CD1c-positive myeloid dendritic cell (primary cell): ENCODE data around the gene OR13C3.
"Not testable (repeated sequence)": the region's sequence is repeated elsewhere in the genome, so short reads cannot be mapped to it uniquely, and the experiment has no call there.

ENCODE experiments used
- DNase-seq: peaks from one replicate; pipeline ENCODE4 v3.0.0-alpha.2; 2016; ENCODE audit errors: extremely low spot score

The OR13C3 gene

DNA sequence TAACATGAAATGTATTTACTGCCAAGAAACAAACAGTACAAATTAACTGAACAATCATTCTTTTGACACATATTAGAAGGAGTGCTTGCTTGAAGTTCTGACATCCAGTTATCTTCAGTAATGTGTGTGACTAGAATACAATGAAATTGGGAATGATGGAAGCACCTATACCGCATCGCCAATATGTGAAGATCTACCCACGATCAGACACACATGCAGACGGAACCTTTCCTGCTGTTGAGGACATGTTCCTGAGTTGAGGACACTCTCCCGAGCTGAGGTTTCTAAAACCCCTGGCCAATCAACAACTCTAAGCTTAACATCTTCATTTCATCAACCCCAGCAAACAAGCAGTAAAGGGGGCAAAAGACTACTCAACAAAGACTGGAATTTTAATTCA, at the start of gene OR13C3:
TSS of gene OR13C3 (minus strand) at position 101 of the 400 bp plus-strand sequence. CDS start 133 bp downstream, outside the sequence.
- DNase-seq: no peak

DNA sequence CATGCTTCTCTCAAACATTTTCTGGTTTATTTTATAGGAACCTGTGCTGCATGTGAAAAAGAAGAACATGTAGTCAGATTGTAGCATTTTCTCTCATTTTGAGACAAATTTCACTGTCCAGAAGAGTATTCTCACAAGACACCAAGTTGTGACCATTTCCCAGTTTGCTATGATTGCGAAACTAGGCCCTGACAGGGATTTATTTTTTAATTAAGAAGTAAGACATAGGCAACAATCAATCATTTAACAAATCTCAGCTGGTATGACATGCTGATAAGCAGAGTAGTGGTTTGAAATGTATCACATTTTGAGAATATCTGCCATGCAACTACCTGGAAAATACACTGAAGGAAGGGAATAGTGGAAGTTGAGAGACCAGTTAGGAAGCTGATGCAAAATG, 43.9 kb upstream of the OR13C3 start:
- no peak for DNase-seq

DNA sequence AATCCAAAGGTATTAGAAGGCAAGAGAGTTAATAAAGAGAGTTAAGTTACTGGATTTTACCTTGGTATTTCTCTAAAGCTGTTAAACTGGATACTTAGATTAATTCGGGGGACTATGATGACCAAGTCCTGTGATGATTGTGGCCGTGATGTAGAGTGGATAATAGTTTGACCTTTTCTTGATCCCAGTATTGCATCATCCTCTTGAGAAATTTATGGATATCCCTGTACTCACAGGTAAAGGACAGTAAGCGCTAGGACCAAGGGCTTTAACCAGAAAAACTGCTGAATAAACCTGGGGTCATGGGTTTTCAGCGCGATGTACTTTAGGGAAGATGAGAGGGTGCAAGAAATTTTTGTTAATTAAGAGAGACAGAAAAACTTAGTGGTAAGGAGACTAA, 40.6 kb upstream of the OR13C3 start:
- no peak for DNase-seq

- no peak for DNase-seq
Observed at GRCh38 chr9:104575456-104575855, 38.8 kb upstream of the OR13C3 start.

DNA sequence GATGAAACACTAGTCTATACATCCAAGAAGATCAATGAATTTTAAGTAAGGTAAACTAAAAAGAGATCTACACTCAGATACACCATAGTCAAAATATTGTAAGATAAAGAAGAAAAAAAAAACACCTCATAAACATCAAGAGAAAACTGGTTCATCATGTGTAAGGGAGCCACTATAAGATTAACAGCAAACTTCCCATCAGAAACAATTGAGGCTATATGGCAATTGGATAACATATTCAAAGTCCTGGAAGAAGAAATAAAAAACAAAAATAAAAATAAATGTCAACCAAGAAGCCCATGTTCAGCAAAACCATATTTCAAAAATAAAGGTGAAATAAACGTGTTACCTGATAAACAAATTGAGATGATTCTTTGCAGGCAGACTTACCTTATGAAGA, 36.0 kb upstream of the OR13C3 start:
- DNase-seq: no peak

DNA sequence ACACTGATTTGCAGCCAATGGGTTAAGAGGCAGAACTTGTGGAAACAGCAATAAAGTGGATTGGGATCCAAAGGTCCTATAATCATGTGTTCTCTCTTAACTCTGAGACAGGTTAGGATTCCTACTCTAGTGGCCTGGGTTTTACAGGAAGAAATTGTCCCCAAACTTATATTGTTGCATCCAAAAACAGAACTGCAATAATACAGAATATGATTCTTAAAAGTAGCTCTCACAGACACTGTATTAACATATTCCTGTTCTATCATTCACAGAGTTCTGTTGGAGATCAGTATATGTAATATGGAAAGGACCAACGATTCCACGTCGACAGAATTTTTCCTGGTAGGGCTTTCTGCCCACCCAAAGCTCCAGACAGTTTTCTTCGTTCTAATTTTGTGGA, 32.2 kb upstream of the OR13C3 start, which contains the start of gene OR13C8:
TSS of gene OR13C8 (plus strand) at position 301 of the 400 bp plus-strand sequence. CDS start at position 301, 0 bp downstream.
- DNase-seq: no peak

DNA sequence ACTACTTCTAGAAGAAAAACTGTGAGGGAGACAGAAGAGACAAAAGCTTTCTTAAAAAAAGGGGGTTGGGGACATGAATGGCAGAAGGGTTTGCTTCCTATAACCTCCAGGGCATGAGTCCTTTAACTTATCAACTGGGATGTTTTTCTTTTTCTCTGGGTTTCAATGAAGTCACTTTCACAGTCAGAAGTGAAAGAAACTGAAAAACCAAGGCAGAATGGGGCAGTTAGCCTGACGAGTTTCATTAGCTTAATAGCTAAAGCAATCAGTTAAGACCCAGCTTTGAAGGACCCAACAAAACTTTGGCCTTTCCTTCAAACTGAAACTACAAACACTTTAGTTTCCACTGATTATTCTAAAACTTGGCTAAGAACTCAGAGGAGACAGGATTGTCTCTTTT, 27.7 kb upstream of the OR13C3 start:
- DNase-seq: no peak

GRCh38 chr9:104556830-104557634, 20.4 kb upstream of the OR13C3 start:
- no peak for DNase-seq

GRCh38 chr9:104555521-104555920, 18.9 kb upstream of the OR13C3 start:
- DNase-seq: no peak

- no peak for DNase-seq
Observed at GRCh38 chr9:104553261-104553660, 16.6 kb upstream of the OR13C3 start.

GRCh38 chr9:104544644-104545043, 8.0 kb upstream of the OR13C3 start:
- DNase-seq: no peak

DNA sequence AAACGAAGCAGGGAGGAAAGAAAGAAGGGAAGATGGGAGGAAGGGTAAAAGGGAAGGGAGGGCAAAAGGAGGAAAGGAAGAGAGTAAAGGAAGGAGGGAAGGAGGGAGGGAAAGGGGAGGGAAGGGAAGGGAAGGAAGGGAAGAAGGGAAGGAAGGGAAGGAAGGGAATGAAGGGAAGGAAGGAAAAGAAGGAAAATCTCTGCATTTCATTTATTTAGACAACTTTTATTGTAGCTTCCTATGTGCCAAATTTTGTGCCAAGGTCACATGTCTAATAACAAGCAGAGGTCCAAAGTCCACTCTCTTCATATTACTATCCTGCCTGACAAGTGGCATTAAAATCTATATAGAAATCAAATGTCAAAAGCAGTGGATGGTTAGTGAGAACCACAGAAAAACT, 2.6 kb upstream of the OR13C3 start:
- DNase-seq: no peak

DNA sequence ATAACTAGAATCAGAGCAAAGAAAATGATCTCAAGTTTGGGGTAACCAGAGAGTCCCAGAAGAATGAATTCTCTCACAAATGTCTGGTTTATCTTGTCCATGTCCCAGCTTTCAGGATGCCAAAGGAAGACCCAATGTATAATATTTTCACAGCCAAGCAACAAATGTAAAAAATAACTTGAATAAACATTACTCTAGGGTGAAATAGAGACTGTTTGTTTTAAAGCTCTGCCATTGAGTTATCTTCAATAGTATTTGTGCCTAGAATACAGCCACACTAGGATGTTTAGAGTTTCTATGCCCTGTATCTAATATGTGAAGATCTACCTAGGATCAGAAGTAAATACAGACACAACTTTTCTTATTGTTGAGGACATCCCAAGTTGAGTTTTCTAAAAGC, 9.5 kb downstream of the OR13C3 start, which contains the start of gene OR13C4:
TSS of gene OR13C4 (minus strand) at position 101 of the 400 bp plus-strand sequence. CDS start at position 101, 0 bp downstream.
- DNase-seq: no peak

DNA sequence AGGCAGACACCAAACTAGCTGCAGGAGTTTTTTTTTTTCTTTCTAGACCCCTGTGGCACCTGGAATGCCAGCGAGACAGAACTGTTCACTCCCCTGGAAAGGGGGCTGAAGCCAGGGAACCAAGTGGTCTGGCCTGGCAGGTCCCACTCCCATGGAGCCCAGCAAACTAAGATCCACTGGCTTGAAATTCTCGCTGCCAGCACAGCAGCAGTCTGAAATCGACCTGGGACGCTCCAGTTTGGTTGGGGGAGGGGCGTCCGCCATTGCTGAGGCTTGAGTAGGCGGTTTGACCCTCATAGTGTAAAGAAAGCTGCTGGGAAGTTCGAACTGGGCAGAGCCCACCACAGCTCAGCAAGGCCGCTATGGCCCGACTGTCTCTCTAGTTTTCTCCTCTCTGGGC, 16.4 kb downstream of the OR13C3 start:
- DNase-seq: not testable (repeated sequence)

DNA sequence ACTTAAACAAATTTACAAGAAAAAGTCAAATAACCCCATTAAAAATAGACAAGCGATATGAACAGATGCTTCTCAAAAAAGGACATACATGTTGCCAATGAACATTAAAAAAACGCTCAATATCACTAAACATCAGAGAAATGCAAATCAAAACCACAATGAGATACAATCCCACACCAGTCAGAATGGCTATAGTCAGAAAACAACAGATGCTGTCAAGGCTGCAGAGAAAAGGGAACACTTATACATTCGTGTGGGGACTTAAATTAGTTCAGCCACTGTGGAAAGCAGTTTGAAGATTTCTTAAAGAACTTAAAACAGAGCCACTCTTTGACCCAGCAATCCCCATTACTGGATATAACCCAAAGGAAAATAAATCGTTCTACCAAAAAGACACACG, 21.8 kb downstream of the OR13C3 start:
- DNase-seq: no peak

DNA sequence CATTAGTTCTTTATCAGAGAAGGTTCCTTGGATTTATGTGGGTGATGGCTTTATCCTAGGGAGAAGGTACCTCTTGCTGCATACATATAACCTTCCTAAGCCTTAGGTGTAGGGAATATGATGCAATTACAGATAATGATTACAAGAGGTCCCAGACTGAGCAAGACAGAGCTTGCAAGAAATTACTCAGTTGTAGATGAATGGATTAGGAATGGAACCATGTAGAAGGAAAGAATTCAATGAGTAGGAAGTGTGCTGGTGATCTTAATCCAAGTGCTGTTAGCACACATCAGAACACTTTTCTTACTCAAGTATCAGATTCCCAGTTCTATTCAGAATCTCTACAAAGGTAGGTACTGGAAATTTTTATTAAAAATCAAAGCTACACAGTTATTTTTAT, 30.1 kb downstream of the OR13C3 start:
- no peak for DNase-seq

DNA sequence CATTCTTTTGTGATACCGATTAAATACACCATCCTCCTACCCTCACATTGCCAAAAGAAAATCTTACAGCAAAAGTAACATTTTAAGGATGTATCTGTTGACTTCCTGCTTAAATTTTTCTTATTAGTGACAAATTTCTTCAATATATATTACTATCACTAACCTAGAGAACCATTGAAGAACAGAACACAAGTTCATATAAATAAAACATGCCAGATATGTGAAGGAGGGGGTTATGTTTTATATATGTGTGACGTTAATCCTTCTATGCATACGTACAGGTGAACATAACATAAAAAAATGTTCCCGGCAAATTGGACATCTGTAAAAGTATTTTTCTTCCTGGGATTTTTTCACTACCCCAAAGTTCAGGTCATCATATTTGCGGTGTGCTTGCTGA, 32.7 kb downstream of the OR13C3 start, which contains the start of gene OR13F1:
TSS of gene OR13F1 (plus strand) at position 301 of the 400 bp plus-strand sequence. CDS start at position 301, 0 bp downstream.
- no peak for DNase-seq

GRCh38 chr9:104503440-104503839, 33.2 kb downstream of the OR13C3 start:
- no peak for DNase-seq

DNA sequence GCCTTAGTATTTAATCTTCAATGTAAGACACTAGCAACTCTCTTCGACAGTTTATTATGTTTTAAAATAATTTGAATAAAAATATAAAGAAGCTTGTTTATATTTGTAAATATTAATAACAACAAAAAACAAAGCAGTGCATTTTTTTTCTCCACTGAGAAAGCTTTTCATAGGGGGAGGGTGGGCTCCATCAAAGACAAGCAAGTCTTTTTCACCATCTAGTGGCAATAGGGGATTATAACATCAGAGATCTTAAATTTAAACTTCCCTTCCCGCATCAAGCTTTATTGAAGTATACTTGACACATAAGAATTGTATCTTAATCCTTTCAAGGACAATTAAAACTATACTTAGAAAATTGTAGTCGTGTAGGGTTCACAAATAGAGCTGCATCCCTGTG, 41.8 kb downstream of the OR13C3 start:
- DNase-seq: no peak
